Endometrial microvascular endothelial cells (primary cell): ENCODE data around the gene SNCA. TPM values are rescaled to one million over a fixed set of nuclear protein-coding genes. Genes with fewer than 3 reads are reported as not detected.

Experiments
- in situ Hi-C: cut with HindIII; loops from 2 replicates; pipeline ENCODE4 v1.10.0; 2017; ENCODE audit warnings: low sequenced_read_pairs, low pct_unique_long_range_greater_than_20kb; ENCODE audit errors: inconsistent ontology term
- total RNA-seq: library from RNA; depleted of rRNA; stranded (reverse); fragments of >200 nt; gene quantifications from one replicate; pipeline ENCODE4 v1.2.3, GENCODE V29; 2015; ENCODE audit errors: inconsistent ontology term

The SNCA gene
- total RNA-seq, 1 donor from 2014 or later = 69.2 TPM

GRCh38 chr4:89723096-89723495 is 113.9 kb downstream of the SNCA start:
- in situ Hi-C loops = no loop called here

DNA sequence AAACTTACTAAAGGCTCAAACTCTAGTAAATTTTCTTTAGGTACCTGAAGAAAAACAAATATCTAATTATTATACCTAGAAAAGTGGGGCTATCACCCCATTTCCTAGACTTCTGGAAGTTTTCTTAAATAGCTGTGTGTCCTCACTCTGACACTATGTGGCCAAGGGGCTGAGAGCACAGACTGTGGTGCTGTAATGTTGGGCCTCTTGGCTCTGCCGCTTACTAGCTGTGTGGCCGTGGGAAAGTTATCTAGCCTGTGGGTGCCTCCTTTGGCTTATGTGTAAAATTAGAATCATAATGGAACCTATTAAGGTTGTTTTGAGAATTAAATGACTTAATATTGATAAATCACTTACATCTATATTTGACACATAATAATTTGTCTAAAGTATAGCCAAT is 114.4 kb downstream of the SNCA start:
- in situ Hi-C loops = no loop called here

DNA sequence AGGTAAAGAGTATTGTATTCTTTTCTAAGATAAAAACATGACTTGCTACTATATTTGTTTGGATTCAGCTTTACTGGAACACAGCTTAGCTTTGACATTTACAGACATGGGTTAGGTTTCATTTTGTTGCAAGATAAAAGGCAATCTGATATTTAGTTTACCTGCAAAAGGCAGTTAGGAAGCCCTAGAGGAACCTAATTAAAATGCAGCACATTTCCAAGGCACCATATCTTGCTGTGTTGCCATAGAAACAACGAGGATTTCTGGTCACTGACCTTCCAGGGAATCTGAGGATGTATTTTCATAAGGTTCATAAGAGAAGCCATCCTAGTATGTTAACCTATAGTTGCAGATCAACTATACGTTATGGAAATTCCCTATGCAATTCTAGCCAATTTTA is 116.0 kb downstream of the SNCA start:
- in situ Hi-C loops = no loop called here

DNA sequence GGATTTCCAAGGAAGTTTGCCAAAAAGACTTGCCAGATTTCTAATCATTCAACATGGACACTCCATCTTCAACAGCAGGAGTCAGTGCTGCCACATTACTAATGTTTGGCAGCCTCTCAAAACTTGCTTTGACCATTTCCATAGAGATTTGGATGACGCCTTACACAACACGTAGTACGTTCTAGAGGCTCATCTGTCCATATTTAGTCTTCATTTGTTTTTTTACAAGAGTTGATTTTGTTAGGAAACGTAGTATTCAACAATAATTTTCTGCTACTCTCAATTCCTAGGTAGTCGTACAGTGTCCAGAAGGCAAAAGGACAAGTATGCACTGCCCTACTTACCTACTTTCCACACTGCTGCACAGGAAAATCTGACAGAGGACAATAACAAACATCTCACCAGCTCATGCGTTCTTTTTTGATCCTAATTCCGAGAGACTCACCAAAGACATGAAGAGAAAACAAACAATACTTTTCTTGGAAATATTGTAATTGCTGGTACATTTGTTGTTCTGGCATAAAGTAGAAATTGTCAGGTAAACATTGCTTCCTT is 117.3 kb downstream of the SNCA start:
- in situ Hi-C loops = no loop called here

GRCh38 chr4:89716893-89717292 is 120.1 kb downstream of the SNCA start:
- in situ Hi-C loops = no loop called here

DNA sequence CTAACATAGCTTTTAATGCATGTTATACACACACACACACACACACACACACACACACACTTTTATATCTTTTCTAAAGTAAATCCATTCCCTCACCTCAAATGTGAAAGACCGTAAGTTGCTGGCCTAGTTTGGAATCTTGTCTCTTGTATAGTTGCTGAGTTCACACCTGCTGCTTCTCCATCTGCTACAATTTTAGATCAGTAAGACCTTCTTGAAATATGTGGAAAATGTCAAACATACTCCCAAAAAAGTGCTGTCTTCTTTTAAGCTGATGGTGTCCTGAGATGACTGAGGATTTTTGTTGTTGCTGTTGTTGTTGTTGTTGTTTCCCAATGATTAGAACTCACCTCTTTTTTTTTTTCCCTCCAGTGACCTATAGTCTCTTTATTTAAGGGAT is 121.3 kb downstream of the SNCA start:
- in situ Hi-C loops = no loop called here

DNA sequence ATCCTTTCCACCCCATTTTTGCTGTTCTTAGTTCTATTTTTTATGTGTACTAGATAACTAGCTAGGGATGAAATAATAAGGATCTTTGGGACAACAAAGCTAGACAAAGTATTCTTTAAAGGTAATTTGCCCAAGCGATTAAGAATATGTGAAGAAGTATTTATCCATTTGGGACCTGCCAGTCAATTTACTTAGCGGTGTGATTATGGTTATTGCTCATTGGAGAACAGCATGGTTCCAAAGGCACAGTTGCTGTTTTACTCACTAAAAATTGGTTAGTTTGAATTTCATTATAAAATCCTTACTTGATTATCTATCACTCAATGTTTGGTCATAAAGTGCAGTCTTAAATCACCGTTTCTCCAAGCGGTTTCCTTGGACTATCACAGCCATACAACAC is 124.1 kb downstream of the SNCA start:
- in situ Hi-C loops = no loop called here

- in situ Hi-C loops = no loop called here
Measured at GRCh38 chr4:89712141-89712540, 124.8 kb downstream of the SNCA start.

- in situ Hi-C loops = no loop called here
Measured at GRCh38 chr4:89708903-89709421, 128.0 kb downstream of the SNCA start.

GRCh38 chr4:89707467-89707866 is 129.5 kb downstream of the SNCA start:
- in situ Hi-C loops = no loop called here

DNA sequence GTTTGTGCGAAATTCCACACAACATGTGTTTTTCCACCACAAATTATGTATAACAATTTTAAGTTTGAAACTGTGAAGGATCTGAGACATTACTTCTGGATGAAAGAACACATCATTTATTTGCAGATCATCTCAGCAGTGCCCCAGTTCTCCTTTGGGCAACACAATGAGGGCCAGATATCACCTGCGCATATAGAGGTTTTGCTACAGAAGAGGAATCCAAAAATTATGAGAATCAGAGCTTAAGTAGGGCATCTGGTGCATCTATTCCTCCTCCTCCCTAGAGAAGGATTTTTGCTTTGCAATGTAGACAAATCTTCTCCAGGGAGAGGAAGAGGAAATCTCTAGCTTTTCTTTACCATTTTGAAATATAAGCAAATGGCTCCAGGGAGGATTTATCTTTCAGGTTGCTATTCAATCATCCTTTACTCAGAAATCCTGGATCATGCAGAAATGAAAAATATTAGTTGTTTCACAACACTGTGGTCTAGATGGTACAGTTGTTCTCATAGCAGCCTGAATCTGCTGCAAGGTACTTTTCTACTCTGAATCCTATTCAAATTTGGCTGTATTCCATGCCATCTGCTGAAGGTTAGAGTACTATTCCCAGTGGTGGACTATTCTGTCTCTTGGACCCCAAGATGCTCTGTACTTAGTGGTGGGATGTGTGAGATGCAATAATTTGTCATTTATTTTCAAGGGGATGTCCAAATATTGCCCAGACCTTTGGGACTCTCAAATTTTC is 132.1 kb downstream of the SNCA start:
- in situ Hi-C loops = no loop called here

GRCh38 chr4:89703829-89704590 is 133.0 kb downstream of the SNCA start:
- in situ Hi-C loops = no loop called here

- in situ Hi-C loops = no loop called here
Measured at GRCh38 chr4:89700766-89701423, 136.1 kb downstream of the SNCA start.

- in situ Hi-C loops = no loop called here
Measured at GRCh38 chr4:89685690-89686089, 151.3 kb downstream of the SNCA start.

GRCh38 chr4:89685277-89685676 is 151.7 kb downstream of the SNCA start:
- in situ Hi-C loops = no loop called here

- in situ Hi-C loops = no loop called here
Measured at GRCh38 chr4:89684536-89684935, 152.4 kb downstream of the SNCA start.

GRCh38 chr4:89682808-89683207 is 154.2 kb downstream of the SNCA start:
- in situ Hi-C loops = no loop called here

DNA sequence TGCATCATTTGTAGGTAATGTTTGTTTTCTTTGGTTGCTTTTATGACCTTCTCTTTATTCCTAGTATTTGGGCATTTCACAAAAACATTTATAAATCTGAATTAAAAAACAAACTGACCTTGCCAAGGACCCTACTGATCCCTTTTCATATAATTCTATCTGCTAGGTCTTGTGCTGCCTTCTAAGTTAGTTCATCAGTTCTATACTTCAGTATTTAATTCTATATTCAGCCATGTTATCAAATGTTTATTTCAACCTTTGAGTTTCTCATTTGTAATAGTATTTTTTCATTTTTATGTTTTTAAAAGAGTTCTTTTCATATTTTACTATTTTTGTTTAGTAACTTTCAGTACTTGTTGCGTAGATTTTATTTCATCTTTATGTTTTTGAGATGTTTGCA is 155.3 kb downstream of the SNCA start:
- in situ Hi-C loops = no loop called here

- in situ Hi-C loops = no loop called here
Measured at GRCh38 chr4:89681219-89681618, 155.7 kb downstream of the SNCA start.
